Osteocyte (in vitro differentiated cells): ENCODE data around the gene POP4. TPM values are rescaled to one million over a fixed set of nuclear protein-coding genes. Genes with fewer than 3 reads are reported as not detected.

Experiments used
- DNase-seq: peaks from one replicate; pipeline ENCODE4 v3.0.0; 2021; ENCODE audit warnings: mixed read lengths; ENCODE audit not compliant: unreplicated experiment; ENCODE audit errors: extremely low spot score
- H3K27ac Mint-ChIP-seq: one replicate; pipeline ENCODE4 v1.8.0; 2021; ENCODE audit warnings: mild to moderate bottlenecking, mixed read lengths; ENCODE audit not compliant: unreplicated experiment
- H3K27me3 Mint-ChIP-seq: one replicate; pipeline ENCODE4 v1.8.0; 2021; ENCODE audit warnings: mixed read lengths; ENCODE audit not compliant: unreplicated experiment
- H3K36me3 Mint-ChIP-seq: one replicate; pipeline ENCODE4 v1.8.0; 2021; ENCODE audit warnings: mixed read lengths; ENCODE audit not compliant: unreplicated experiment
- H3K4me1 Mint-ChIP-seq: one replicate; pipeline ENCODE4 v1.8.0; 2021; ENCODE audit warnings: mixed read lengths; ENCODE audit not compliant: unreplicated experiment
- H3K4me3 Mint-ChIP-seq: one replicate; pipeline ENCODE4 v1.8.0; 2021; ENCODE audit warnings: mild to moderate bottlenecking, moderate library complexity, mixed read lengths; ENCODE audit not compliant: unreplicated experiment
- H3K9me3 Mint-ChIP-seq: one replicate; pipeline ENCODE4 v1.8.0; 2021; ENCODE audit warnings: mixed read lengths; ENCODE audit not compliant: unreplicated experiment
- CTCF ChIP-seq: fragments of 200-600 bp; sonication (generic); IDR thresholded peaks from 2 replicates; pipeline ENCODE4 v1.5.0; 2021; ENCODE audit warnings: antibody characterized with exemption, mild to moderate bottlenecking, moderate library complexity
- total RNA-seq: library from RNA; stranded (reverse); gene quantifications from 2 replicates; pipeline ENCODE4 v1.2.1, GENCODE V29; 2021

The POP4 gene
- total RNA-seq, 1 donor from 2014 or later = 61.7 TPM

DNA sequence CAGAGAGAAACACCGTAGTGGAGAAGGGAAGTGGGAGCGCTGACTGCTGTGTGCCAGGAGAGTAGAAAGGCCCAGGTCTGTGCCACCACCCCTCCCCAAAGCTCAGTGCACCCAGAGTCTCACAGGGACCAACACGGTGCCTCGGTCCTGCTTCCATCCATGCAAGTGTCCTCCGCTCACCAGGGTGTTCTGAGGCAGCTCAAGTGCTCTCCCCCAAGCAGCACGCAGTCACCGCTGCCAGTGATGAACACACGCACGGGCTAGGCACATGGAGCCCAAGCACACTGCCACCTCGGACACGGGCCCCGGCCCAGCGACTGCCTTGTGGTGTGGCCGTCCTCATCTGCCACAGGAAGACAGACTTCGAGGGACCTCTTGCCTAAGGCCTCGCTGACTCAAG lies 10.5 kb downstream of the POP4 start:
- Mint-ChIP-seq H3K27me3 (peaks cover 8% of the 10 kb centered on the region), H3K4me3 (no peak overlapping the region), H3K4me1 (no peaks in the 10 kb centered on the region), H3K27ac (no peak overlapping the region), H3K9me3 (no peaks in the 10 kb centered on the region), H3K36me3 (peaks cover 30% of the 10 kb centered on the region)
- no peak for TF ChIP-seq CTCF
- no peak for DNase-seq

GRCh38 chr19:29617366-29618266 lies 11.5 kb downstream of the POP4 start:
- Mint-ChIP-seq H3K27me3 (peaks cover 8% of the 10 kb centered on the region), H3K4me3 (no peak overlapping the region), H3K4me1 (no peaks in the 10 kb centered on the region), H3K36me3 (peaks cover 23% of the 10 kb centered on the region), H3K9me3 (no peaks in the 10 kb centered on the region), H3K27ac (no peak overlapping the region)
- no peak for DNase-seq
- no peak for TF ChIP-seq CTCF

DNA sequence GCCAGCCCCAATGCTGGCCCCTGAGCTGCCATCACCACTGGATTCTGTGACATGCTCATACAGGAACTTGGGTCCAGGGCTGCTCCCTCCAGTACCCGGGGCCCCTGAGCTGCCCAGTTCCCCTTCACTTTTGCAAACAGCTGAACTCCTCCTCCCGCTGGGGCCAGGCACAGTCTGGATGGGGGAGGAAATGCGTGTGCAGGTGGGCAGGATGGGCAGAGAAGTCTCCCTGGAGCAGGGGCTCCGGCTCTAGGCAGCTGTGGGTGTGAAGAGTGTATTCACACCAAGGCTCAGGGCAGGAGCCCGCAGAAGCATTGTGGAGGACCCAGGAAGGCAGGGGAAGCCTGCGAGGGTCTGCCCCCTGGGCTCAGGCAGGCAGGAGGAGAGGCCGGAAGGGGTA lies 12.4 kb downstream of the POP4 start:
- Mint-ChIP-seq H3K36me3 (peaks cover 16% of the 10 kb centered on the region), H3K27me3 (peaks cover 8% of the 10 kb centered on the region), H3K9me3 (no peaks in the 10 kb centered on the region), H3K4me1 (no peaks in the 10 kb centered on the region), H3K27ac (no peak overlapping the region), H3K4me3 (no peak overlapping the region)
- no peak for TF ChIP-seq CTCF
- no peak for DNase-seq

GRCh38 chr19:29618871-29619270 lies 12.8 kb downstream of the POP4 start:
- no peak for TF ChIP-seq CTCF
- no peak for DNase-seq
- H3K27me3 Mint-ChIP-seq = peaks cover 8% of the 10 kb centered on the region
- H3K27ac Mint-ChIP-seq = no peak overlapping the region
- H3K36me3 Mint-ChIP-seq = peaks cover 15% of the 10 kb centered on the region
- H3K9me3 Mint-ChIP-seq = no peaks in the 10 kb centered on the region
- peaks cover 4% of the 10 kb centered on the region for H3K4me1 Mint-ChIP-seq
- H3K4me3 Mint-ChIP-seq = no peak overlapping the region

GRCh38 chr19:29620931-29621351 lies 14.9 kb downstream of the POP4 start:
- peaks cover 8% of the 10 kb centered on the region for H3K27me3 Mint-ChIP-seq
- H3K4me3 Mint-ChIP-seq = no peak overlapping the region
- no peak overlapping the region for H3K27ac Mint-ChIP-seq

More at GRCh38 chr19:29620931-29621351, 14.9 kb downstream of the POP4 start:
- no peak for TF ChIP-seq CTCF
- peaks cover 4% of the 10 kb centered on the region for H3K36me3 Mint-ChIP-seq
- H3K4me1 Mint-ChIP-seq = peaks cover 5% of the 10 kb centered on the region
- no peaks in the 10 kb centered on the region for H3K9me3 Mint-ChIP-seq
- DNase-seq = no peak
